Measurements from ENCODE around the gene RANBP3.
"Not testable (repeated sequence)": the region's sequence is repeated elsewhere in the genome, so short reads cannot be mapped to it uniquely, and the experiment has no call there.

The RANBP3 gene

DNA sequence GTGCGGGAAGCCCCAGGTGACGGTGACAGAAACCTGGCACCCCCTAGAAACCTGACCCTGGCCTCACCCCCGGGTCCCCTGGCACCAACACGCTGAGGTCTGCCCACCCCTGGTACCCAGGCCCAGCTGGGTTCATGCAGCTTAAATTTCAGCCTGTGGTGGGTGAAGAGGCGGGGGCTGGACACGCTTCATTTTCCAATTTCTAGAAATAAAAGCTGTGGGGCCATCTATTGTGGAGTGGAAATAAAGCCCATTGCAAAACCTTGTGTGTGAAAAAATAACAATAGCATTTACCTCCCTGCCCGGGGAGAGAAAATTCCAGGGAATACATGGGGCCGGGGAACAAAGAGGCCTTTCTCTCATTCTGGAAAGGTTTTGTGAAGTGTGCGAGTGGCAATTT, 100.1 kb downstream of the RANBP3 start:
- no peak for DNase-seq

DNA sequence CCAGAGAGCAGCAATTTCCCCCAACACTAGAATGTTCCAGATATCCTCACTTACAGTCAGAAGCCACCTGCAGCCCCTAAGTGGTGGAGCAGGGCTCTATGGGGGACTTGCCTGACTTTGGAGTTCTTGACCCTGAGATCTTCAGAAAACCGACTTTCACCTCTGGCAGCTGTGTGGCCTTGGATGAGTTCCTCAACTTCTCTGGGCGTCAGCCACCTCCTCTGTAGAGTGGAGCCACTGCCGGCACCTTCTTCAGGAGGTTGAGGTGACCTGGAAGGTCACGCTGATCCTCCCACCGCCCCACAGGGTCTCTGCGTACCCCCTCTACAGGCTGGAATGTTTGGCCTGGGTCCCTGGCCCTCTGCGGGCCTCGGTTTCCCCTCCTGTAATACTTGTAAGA, 100.5 kb downstream of the RANBP3 start:
- DNase-seq: no peak

DNA sequence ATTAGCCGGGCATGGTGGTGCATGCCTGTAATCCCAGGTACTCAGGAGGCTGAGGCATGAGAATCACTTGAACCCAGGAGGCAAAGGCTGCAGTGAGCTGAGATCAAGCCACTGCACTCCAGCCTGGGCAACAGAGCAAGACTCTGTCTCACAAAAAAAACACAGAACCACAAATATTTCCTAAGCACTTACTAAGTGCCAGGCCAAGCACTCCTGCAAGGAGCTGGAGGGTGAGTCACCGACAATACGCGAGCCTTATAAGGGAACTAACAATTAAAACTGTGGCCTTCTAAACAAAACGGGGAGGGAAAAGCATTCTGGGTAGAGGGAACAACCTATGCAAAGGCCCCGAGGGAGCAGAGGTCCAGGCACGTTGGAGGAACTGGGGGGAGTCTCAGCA, 103.4 kb downstream of the RANBP3 start:
- not testable (repeated sequence) for DNase-seq

- no peak for DNase-seq
Measured at GRCh38 chr19:5873617-5874199, 104.2 kb downstream of the RANBP3 start.

- DNase-seq: no peak
Measured at GRCh38 chr19:5870986-5871394, 107.0 kb downstream of the RANBP3 start.

GRCh38 chr19:5867201-5868136, 110.5 kb downstream of the RANBP3 start:
- DNase-seq: no peak
